Left colon (tissue), 2 donors: Measurements from ENCODE around the gene ELK4. TPM values are rescaled to one million over a fixed set of nuclear protein-coding genes. Genes with fewer than 3 reads are reported as not detected.

Source experiments
- ATAC-seq: fragments of 200-7000 bp; cut with Tn5 transposase; one replicate; pipeline ENCODE4 v1.9.1; 2020; ENCODE audit warnings: mild to moderate bottlenecking, moderate library complexity
- DNase-seq, 2 donors: peaks; one replicate each; pipeline ENCODE4 v3.0.0-alpha.2; 2020
- intact Hi-C, 2 donors: fragments of 100-400 bp; cut with DNase I in 1 of 2; cut with micrococcal nuclease in 1 of 2; formaldehyde crosslinking; loops; one replicate each; pipeline versions ENCODE4 v1.11.2 to v1.14.0; 2022; cut with DNase I, micrococcal nuclease
- total RNA-seq, 2 donors: library from RNA; stranded (reverse); fragmentation: NEBNext Ultra II Directional; extraction: Animal tissue kit (Norgen Biotek cat#: 25700); gene quantifications; one replicate each; pipeline ENCODE4 v1.2.1, GENCODE V29; 2021
- donor health status: DM: no; HTN: no; CAD: no.
- donor health status: DM: yes; HTN: yes; CAD: no.

Gene ELK4
- total RNA-seq, 2 donors from 2014 or later = 37.4 to 39.5 TPM

GRCh38 chr1:205577874-205578658 is 53.7 kb downstream of the ELK4 start:
- DNase-seq = no peak
- ATAC-seq = no peak
- intact Hi-C loops = no loop called here

- ATAC-seq = peak; percentile 35
- intact Hi-C loops = no loop called here
- DNase-seq = no peak
Observed at GRCh38 chr1:205576805-205577761, 54.7 kb downstream of the ELK4 start.

- intact Hi-C loops = no loop called here
- ATAC-seq = no peak
- no peak for DNase-seq
Observed at GRCh38 chr1:205576011-205576410, 55.8 kb downstream of the ELK4 start.

GRCh38 chr1:205575294-205575885 is 56.4 kb downstream of the ELK4 start:
- intact Hi-C loops = no loop called here
- ATAC-seq (peak; percentile 59), DNase-seq (no peak)

- DNase-seq (no peak), ATAC-seq (no peak)
- intact Hi-C loops = no loop called here
Observed at GRCh38 chr1:205572421-205572820, 59.4 kb downstream of the ELK4 start.

GRCh38 chr1:205571747-205572146 is 60.1 kb downstream of the ELK4 start:
- no peak for DNase-seq
- no peak for ATAC-seq
- intact Hi-C loops = no loop called here

GRCh38 chr1:205570796-205571537 is 60.8 kb downstream of the ELK4 start:
- intact Hi-C loops = no loop called here
- ATAC-seq (no peak), DNase-seq (no peak)

GRCh38 chr1:205570173-205570501 is 61.7 kb downstream of the ELK4 start:
- no peak for ATAC-seq
- intact Hi-C loops = no loop called here
- no peak for DNase-seq

GRCh38 chr1:205569411-205570172 is 62.2 kb downstream of the ELK4 start:
- intact Hi-C loops = no loop called here
- DNase-seq = peak in 1 of 2 donors; percentile 33
- ATAC-seq = peak; percentile 14

- DNase-seq (peak in 1 of 2 donors; percentile 53), ATAC-seq (peak; percentile 45)
- intact Hi-C loops = no loop called here
Observed at GRCh38 chr1:205568469-205569361, 63.1 kb downstream of the ELK4 start.

- intact Hi-C loops = no loop called here
- DNase-seq (peak in 1 of 2 donors; percentile 4), ATAC-seq (no peak)
Observed at GRCh38 chr1:205568135-205568468, 63.7 kb downstream of the ELK4 start.

GRCh38 chr1:205567716-205568115 is 64.1 kb downstream of the ELK4 start:
- DNase-seq = no peak
- no peak for ATAC-seq
- intact Hi-C loops = no loop called here

GRCh38 chr1:205565799-205566198 is 66.0 kb downstream of the ELK4 start:
- intact Hi-C loops = no loop called here
- ATAC-seq (peak; percentile 74), DNase-seq (no peak)

GRCh38 chr1:205563927-205564441 is 67.8 kb downstream of the ELK4 start:
- intact Hi-C loops = no loop called here
- ATAC-seq (peak; percentile 85), DNase-seq (peak; percentile 43 to 87)

GRCh38 chr1:205561501-205562203 is 70.2 kb downstream of the ELK4 start:
- DNase-seq = no peak
- intact Hi-C loops = no loop called here
- ATAC-seq = no peak
